ENCODE results near the gene IPO4. TPM values are rescaled to one million over a fixed set of nuclear protein-coding genes. Genes with fewer than 3 reads are reported as not detected.

The IPO4 gene
- total and polyA plus RNA-seq, 2 of the 8 experiments (the other 6 are each of a cell fraction or from before 2014, with no cell fraction given), result 55.5 to 108 TPM

DNA sequence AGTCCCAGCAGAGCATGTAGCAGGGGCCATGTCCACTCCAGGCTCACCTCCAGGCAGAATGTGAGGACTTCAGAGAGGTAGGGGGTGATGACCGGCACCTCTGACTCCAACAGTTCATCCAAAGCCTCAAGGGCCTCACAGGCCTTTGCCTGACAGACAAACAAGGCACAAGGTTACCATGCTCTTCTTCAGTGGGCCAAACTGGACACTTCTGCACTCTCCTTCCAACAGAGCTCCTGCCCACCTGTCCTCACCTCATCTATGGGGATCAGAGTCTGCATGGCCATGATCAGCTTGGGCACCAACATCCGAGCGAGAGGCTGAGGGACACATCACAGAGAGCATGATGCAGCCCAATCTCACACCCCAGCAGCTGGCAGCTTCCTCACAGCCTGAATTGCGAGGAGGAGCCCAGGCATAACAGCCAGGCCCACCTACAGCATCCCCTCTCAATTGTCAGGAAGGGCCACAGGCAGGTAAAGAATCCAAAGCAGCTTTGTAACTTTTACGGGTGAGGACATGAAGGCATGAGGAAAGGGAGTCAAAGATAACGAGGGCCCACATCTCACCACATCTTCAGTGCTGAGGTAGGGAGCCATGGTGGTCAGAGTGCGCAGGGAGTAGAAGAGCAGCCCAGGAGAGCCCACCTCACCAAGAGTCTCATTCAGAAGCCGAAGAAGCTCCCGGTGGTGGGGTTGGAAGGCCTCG is 1.6 kb downstream of the IPO4 start:
- DNase-seq (ENCODE audit: low read depth in 1 of 2, low spot score in 2 of 2) (no peak), FAIRE-seq (no peak)
- no peak overlapping the region for H4K5ac ChIP-seq (ENCODE audit: insufficient read length, low read depth, low read length)
- H3K23ac ChIP-seq (ENCODE audit: insufficient read length), result no peak overlapping the region
- no peak overlapping the region; the same call in 1 of the 2 replicates for H4K8ac ChIP-seq (ENCODE audit: extremely low read depth, insufficient read depth, low read length)
- no peak overlapping the region for H3K14ac ChIP-seq (ENCODE audit: insufficient read length)
- H2BK15ac ChIP-seq (ENCODE audit: low read length), result no peak overlapping the region
- no peak overlapping the region; the same call in 1 of the 2 replicates for H2AK5ac ChIP-seq (ENCODE audit: low read depth, low read length)
- H3K18ac ChIP-seq (ENCODE audit: extremely low read depth, low read length), result no peak overlapping the region
- H3K4me1 ChIP-seq (replicated peaks in 1 of 4; ENCODE audit: control insufficient read depth in 3 of 4, insufficient read depth in 4 of 4, low read length in 3 of 4), result peaks cover 0 to 7% (median 4%) of the 10 kb centered on the region in 4 experiments; a peak in 6 of 7 replicates
- H2BK5ac ChIP-seq (ENCODE audit: low read depth, low read length), result no peak overlapping the region
- H3K4me3 ChIP-seq (ENCODE audit: extremely low read depth in 1 of 4, insufficient read depth in 2 of 4, low read depth in 3 of 4, low read length in 4 of 4), result no peak overlapping the region
- WGBS, 2 experiments (ENCODE audit: extremely low coverage in 1 of 2, insufficient coverage in 1 of 2, insufficient read length in 1 of 2, insufficient replicate concordance in 2 of 2, low coverage in 1 of 2, low lambda C conversion rate in 2 of 2, missing lambda C conversion rate in 1 of 2), result 90% methylated on average over 10 of the region's 10 CpGs; no CpG with 5 or more reads in 1 of the 2 experiments
- peaks cover 0 to 16% of the 10 kb centered on the region in 2 experiments for H4K20me1 ChIP-seq (replicated peaks in 1 of 2; ENCODE audit: control insufficient read depth in 1 of 2, insufficient read depth in 2 of 2, low read length in 2 of 2)
- no peak overlapping the region for H4K91ac ChIP-seq (replicated peaks; ENCODE audit: insufficient read length, low read length)
- H3K23me2 ChIP-seq (ENCODE audit: low read depth, low read length), result peaks cover 5% of the 10 kb centered on the region
- peak overlapping the region in 1 of 2 experiments; percentile 70; a peak in 1 of 4 replicates for H3K4me2 ChIP-seq (ENCODE audit: insufficient read depth in 1 of 2, low read depth in 2 of 2, low read length in 2 of 2)
- H3K9ac ChIP-seq (replicated peaks in 1 of 4; ENCODE audit: extremely low read depth in 1 of 4, low read depth in 3 of 4, low read length in 3 of 4), result no peak overlapping the region
- peaks cover 0 to 13% of the 10 kb centered on the region in 2 experiments; a peak in 2 of 4 replicates for H3K79me2 ChIP-seq (ENCODE audit: control insufficient read depth in 1 of 2, insufficient read depth in 2 of 2, low read length in 2 of 2)
- POLR2A ChIA-PET (ENCODE audit: partially characterized antibody), result interaction anchor here (0.6 to 9.3 kb wide), 11 partner anchors 8 to 129 kb away, joined by 3 to 158 read pairs (median 4); partner anchors contain the start of genes CHMP4A, IRF9, PCK2 and PSME2
- H2BK120ac ChIP-seq (replicated peaks; ENCODE audit: low read depth, low read length), result no peak overlapping the region
- H3K27me3 ChIP-seq (replicated peaks in 1 of 4; ENCODE audit: control insufficient read depth in 3 of 4, extremely low read depth in 1 of 4, insufficient read depth in 3 of 4, low read length in 3 of 4), result no peaks in the 10 kb centered on the region
- H2BK20ac ChIP-seq (ENCODE audit: low read length), result no peak overlapping the region
- H2AFZ ChIP-seq (ENCODE audit: low read length), result no peak overlapping the region
- peaks cover 14% of the 10 kb centered on the region for H3K79me1 ChIP-seq (ENCODE audit: low read depth, low read length)
- no peak overlapping the region for H3K27ac ChIP-seq (ENCODE audit: low read depth, low read length)
- H3K4ac ChIP-seq (replicated peaks; ENCODE audit: insufficient read length, low read depth, low read length), result no peak overlapping the region
- H3K36me3 ChIP-seq (ENCODE audit: control insufficient read depth in 2 of 4, insufficient read depth in 4 of 4, low read length in 3 of 4), result peaks cover 14 to 50% (median 40%) of the 10 kb centered on the region in 4 experiments; a peak in 7 of 8 replicates
- H2BK12ac ChIP-seq (ENCODE audit: low read depth, low read length), result no peak overlapping the region
- no peak overlapping the region for H3K56ac ChIP-seq (replicated peaks; ENCODE audit: insufficient read length, low read depth, low read length)
- CTCF ChIA-PET (ENCODE audit: partially characterized antibody), result interaction anchor here (0.7 to 4.1 kb wide), 6 partner anchors 26 to 145 kb away, joined by 3 to 16 read pairs (median 4); partner anchors contain the start of genes DCAF11, IRF9, NRL and RNF31
- H3K9me3 ChIP-seq (ENCODE audit: insufficient read depth in 2 of 2, low read depth in 1 of 2, low read length in 1 of 2), result no peaks in the 10 kb centered on the region
- TF ChIP-seq YY1 (IDR thresholded peaks at IDR 0.05; ENCODE audit: low read depth, low read length) (no peak), TBP (IDR thresholded peaks at IDR 0.05; ENCODE audit: low read depth, low read length) (no peak), FOSL1 (IDR thresholded peaks at IDR 0.05; ENCODE audit: insufficient read depth, low read depth, low read length) (no peak), GTF2F1 (IDR thresholded peaks at IDR 0.05; ENCODE audit: borderline replicate concordance, low read depth, low read length) (no peak), CEBPB (IDR thresholded peaks at IDR 0.05; ENCODE audit: low read depth, low read length) (no peak), ZNF274 (IDR thresholded peaks at IDR 0.05; ENCODE audit: borderline replicate concordance, extremely low read depth, low read length) (no peak), ATF2 (IDR thresholded peaks at IDR 0.05; ENCODE audit: low read length) (no peak), BRCA1 (IDR thresholded peaks at IDR 0.05; ENCODE audit: low read depth, low read length) (no peak)
- TF ChIP-seq, protein P1, sequence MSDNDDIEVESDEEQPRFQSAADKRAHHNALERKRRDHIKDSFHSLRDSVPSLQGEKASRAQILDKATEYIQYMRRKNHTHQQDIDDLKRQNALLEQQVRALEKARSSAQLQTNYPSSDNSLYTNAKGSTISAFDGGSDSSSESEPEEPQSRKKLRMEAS (IDR thresholded peaks at IDR 0.05), result no peak
- TF ChIP-seq, protein P2, sequence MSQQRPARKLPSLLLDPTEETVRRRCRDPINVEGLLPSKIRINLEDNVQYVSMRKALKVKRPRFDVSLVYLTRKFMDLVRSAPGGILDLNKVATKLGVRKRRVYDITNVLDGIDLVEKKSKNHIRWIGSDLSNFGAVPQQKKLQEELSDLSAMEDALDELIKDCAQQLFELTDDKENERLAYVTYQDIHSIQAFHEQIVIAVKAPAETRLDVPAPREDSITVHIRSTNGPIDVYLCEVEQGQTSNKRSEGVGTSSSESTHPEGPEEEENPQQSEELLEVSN (IDR thresholded peaks at IDR 0.05), result no peak

Measured in H1 (cell line).